SU-DHL-6 (cell line): ENCODE data around the gene BTG4.

Source experiments
- H2AFZ ChIP-seq: fragments of 200-600 bp; sonication (generic); 2 replicates; pipeline ENCODE4 v1.6.1; 2014; ENCODE audit warnings: low read depth, mild to moderate bottlenecking, moderate library complexity, mixed read lengths, antibody characterized with exemption, low read length; ENCODE audit not compliant: severe bottlenecking
- H3F3A ChIP-seq: fragments of 200-600 bp; shearing (Covaris generic); 2 replicates; pipeline ENCODE4 v1.6.0; 2016; ENCODE audit warnings: antibody characterized with exemption, mild to moderate bottlenecking; ENCODE audit not compliant: insufficient read depth
- H3K27ac ChIP-seq: fragments of 200-600 bp; sonication (generic); 2 replicates; pipeline ENCODE4 v1.5.1; 2016; ENCODE audit warnings: low read depth, mild to moderate bottlenecking, low read length, moderate library complexity, mixed read lengths
- H3K27me3 ChIP-seq: fragments of 200-600 bp; sonication (generic), shearing (Covaris generic); 2 replicates; pipeline ENCODE4 v1.6.0; 2014; ENCODE audit warnings: mild to moderate bottlenecking, low read length
- H3K36me3 ChIP-seq: fragments of 200-600 bp; sonication (generic); 2 replicates; pipeline ENCODE4 v1.6.1; 2014; ENCODE audit warnings: mild to moderate bottlenecking, low read length, mixed read lengths
- H3K4me2 ChIP-seq: fragments of 300-600, 200-600 bp; shearing (Covaris generic), sonication (generic); 2 replicates; pipeline ENCODE4 v1.6.0; 2014; ENCODE audit warnings: low read length, low read depth, mild to moderate bottlenecking; ENCODE audit not compliant: poor library complexity, severe bottlenecking
- H3K4me3 ChIP-seq: fragments of 200-600 bp; sonication (generic); 2 replicates; pipeline ENCODE4 v1.5.1; 2014; ENCODE audit warnings: antibody characterized with exemption, low read length, mild to moderate bottlenecking, mixed read lengths; ENCODE audit not compliant: insufficient read depth, poor library complexity, severe bottlenecking
- H3K79me2 ChIP-seq: fragments of 200-600 bp; sonication (generic); 2 replicates; pipeline ENCODE4 v1.6.1; 2014; ENCODE audit warnings: mild to moderate bottlenecking, low read length, moderate library complexity; ENCODE audit not compliant: insufficient read depth
- H3K9ac ChIP-seq: fragments of 200-600 bp; sonication (generic); 2 replicates; pipeline ENCODE4 v1.7.0; 2014; ENCODE audit warnings: mild to moderate bottlenecking, low read length
- H3K9me2 ChIP-seq: fragments of 200-600 bp; sonication (generic); replicated peaks from 2 replicates; pipeline ENCODE4 v1.6.1; 2014; ENCODE audit warnings: low read length; ENCODE audit not compliant: insufficient read depth
- H3K9me3 ChIP-seq: fragments of 200-600 bp; sonication (generic); 2 replicates; pipeline ENCODE4 v1.6.1; 2014; ENCODE audit warnings: low read length, mixed read lengths; ENCODE audit not compliant: insufficient read depth
- H4K20me1 ChIP-seq: fragments of 200-600 bp; sonication (generic); 2 replicates; pipeline ENCODE4 v1.6.1; 2014; ENCODE audit warnings: low read depth, mild to moderate bottlenecking, antibody characterized with exemption, low read length, moderate library complexity, mixed read lengths
- EZH2phosphoT487 ChIP-seq: fragments of 200-600 bp; sonication (generic), shearing (Covaris generic); conservative IDR thresholded peaks from 2 replicates; pipeline ENCODE4 v1.6.1; 2018; ENCODE audit warnings: mild to moderate bottlenecking, antibody characterized with exemption, low read length, moderate library complexity, mixed read lengths
- TF ChIP-seq, protein P1 (sequence below): fragments of 200-600 bp; sonication (generic); IDR thresholded peaks from one replicate; pipeline ENCODE4 v1.5.1; 2017; ENCODE audit warnings: antibody characterized with exemption, mild to moderate bottlenecking, low read length, moderate library complexity; ENCODE audit not compliant: insufficient read depth, poor library complexity, severe bottlenecking

The BTG4 gene

DNA sequence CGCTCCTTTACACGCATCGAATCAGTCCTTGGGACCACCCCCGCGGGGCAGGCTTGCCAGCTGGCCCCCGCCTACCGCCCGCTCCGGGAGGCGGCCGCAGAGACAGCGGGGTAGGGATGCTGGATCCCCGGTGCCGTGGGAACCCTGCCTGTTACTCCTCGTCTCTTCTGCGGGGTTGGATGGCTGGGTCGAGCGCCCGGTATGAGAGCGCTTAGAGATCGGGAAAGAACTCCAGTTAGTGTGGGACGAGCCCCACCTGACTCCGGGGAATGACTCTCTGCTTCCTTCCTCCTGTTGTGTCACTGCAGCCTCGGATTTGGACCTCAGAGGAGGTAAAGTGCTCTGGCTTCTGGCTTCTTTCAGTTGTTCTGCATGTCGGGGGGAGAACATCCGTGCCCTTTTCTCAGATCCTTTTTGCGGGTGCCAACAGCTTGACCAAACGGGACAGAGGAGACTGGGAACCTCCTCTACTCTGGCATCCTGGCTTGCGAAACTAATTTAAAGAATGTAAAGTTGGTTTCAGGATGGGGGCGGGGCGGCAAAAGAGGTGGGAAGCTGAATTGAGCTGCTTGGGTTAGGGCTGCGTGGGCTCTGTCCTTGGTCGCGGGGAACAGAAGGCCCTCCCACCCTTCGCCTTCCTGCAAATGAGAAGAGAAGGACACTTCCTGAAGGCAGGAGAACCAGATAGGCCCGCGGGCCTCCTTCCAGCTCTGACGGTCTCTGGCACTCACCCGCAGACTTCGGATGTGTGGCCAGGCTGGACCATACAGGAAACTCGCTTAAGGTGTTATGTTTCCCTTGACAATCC, 29.3 kb upstream of the BTG4 start:
- Histone ChIP-seq H3K79me2 (no peaks in the 10 kb centered on the region), H3K9me3 (no peaks in the 10 kb centered on the region), H3K4me2 (no peak overlapping the region), H3K36me3 (no peaks in the 10 kb centered on the region), H3K9me2 (no peaks in the 10 kb centered on the region), H3K27ac (no peak overlapping the region), H3K9ac (no peak overlapping the region), H3K4me3 (no peak overlapping the region), H3K27me3 (no peaks in the 10 kb centered on the region), H3F3A (no peaks in the 10 kb centered on the region), H4K20me1 (no peaks in the 10 kb centered on the region), H2AFZ (no peak overlapping the region)
- TF ChIP-seq, protein P1, sequence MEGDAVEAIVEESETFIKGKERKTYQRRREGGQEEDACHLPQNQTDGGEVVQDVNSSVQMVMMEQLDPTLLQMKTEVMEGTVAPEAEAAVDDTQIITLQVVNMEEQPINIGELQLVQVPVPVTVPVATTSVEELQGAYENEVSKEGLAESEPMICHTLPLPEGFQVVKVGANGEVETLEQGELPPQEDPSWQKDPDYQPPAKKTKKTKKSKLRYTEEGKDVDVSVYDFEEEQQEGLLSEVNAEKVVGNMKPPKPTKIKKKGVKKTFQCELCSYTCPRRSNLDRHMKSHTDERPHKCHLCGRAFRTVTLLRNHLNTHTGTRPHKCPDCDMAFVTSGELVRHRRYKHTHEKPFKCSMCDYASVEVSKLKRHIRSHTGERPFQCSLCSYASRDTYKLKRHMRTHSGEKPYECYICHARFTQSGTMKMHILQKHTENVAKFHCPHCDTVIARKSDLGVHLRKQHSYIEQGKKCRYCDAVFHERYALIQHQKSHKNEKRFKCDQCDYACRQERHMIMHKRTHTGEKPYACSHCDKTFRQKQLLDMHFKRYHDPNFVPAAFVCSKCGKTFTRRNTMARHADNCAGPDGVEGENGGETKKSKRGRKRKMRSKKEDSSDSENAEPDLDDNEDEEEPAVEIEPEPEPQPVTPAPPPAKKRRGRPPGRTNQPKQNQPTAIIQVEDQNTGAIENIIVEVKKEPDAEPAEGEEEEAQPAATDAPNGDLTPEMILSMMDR: no peak
- no peak for TF ChIP-seq EZH2phosphoT487

DNA sequence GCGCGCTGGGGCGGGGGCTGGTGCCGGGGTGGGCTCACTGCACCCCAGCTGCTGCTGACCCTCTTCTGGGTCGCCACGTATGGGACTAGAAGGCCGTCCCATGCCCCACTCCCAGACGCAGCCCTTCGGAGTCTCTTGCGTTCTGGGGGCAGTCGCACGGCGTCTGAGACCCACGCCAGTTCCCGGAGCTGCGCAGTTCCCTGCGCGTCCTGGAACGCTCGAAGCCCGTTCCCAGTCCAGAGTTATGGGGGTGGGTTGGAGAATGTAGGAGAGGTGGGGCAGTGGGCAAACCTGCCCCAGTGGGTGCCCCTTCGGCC, 28.7 kb upstream of the BTG4 start:
- H3K9ac ChIP-seq: no peak overlapping the region
- no peaks in the 10 kb centered on the region for H3K9me3 ChIP-seq
- no peaks in the 10 kb centered on the region for H3K79me2 ChIP-seq
- H3K9me2 ChIP-seq: no peaks in the 10 kb centered on the region
- H3F3A ChIP-seq: no peaks in the 10 kb centered on the region
- H3K27ac ChIP-seq: no peak overlapping the region
- no peak overlapping the region for H2AFZ ChIP-seq
- no peaks in the 10 kb centered on the region for H4K20me1 ChIP-seq
- H3K4me3 ChIP-seq: no peak overlapping the region
- H3K27me3 ChIP-seq: no peaks in the 10 kb centered on the region
- H3K4me2 ChIP-seq: no peak overlapping the region
- H3K36me3 ChIP-seq: no peaks in the 10 kb centered on the region
- TF ChIP-seq, protein P1: no peak
- no peak for TF ChIP-seq EZH2phosphoT487

DNA sequence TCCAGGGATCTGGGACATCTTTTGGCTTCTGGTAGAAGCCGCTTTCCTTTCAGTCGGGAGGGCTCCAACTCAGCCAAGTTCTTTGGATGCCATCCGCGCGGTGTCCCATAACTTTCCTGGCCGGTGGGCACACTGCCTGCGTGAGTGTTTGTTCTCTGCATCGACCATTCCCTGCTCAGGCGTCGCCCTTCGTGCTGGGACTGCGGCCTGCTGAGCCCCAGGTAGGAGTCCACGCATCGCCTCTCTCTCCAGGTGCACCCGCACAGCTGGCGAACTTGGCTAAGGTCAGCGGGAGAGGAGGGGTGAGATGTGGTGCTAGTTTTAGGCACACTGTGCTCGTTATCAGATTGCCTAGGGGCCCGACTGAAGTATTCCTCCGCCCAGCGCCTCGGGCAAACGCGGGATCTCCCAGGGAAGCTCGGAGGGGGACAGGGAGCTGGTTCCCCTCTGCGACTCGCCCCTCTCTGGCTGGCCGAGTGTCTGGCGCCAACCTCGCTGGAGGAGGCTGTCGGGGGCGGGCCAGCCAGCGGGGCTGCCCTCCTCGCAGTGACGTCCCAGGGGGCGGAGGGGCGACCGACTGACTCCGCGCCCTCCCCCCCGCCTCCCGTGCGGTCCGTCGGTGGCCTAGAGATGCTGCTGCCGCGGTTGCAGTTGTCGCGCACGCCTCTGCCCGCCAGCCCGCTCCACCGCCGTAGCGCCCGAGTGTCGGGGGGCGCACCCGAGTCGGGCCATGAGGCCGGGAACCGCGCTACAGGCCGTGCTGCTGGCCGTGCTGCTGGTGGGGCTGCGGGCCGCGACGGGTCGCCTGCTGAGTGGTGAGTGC, 28.1 kb upstream of the BTG4 start, which contains the start of gene LAYN:
LAYN (plus strand) TSS at position 607 of the 823 bp plus-strand sequence; CDS start at position 731, 124 bp downstream.
- H3K9ac ChIP-seq: no peak within 1 kb of the TSS
- H3K9me3 ChIP-seq: no peaks in the 10 kb centered on the region
- no peak within 1 kb of the TSS for H2AFZ ChIP-seq
- no peak within 1 kb of the TSS for H3K4me3 ChIP-seq
- no peaks in the 10 kb centered on the region for H3K27me3 ChIP-seq
- H3K27ac ChIP-seq: no peak within 1 kb of the TSS
- H4K20me1 ChIP-seq: no peaks in the 10 kb centered on the region
- H3K36me3 ChIP-seq: no peaks in the 10 kb centered on the region
- no peaks in the 10 kb centered on the region for H3K79me2 ChIP-seq
- H3F3A ChIP-seq: no peaks in the 10 kb centered on the region
- TF ChIP-seq, protein P1: no peak
- no peak for TF ChIP-seq EZH2phosphoT487
- H3K4me2 ChIP-seq: no peak within 1 kb of the TSS
- H3K9me2 ChIP-seq: no peaks in the 10 kb centered on the region
